ENCODE data around the gene RPL4.

GRCh38 chr15:66505818-66506217 is 1.2 kb upstream of the RPL4 start:
- TF ChIP-seq EZH2 (IDR thresholded peaks at IDR 0.05; ENCODE audit: borderline replicate concordance, insufficient read depth, low read length, poor library complexity, severe bottlenecking) (no peak), CTCF (IDR thresholded peaks at IDR 0.05; ENCODE audit: poor library complexity, severe bottlenecking) (no peak), REST (IDR thresholded peaks at IDR 0.05; ENCODE audit: borderline replicate concordance) (no peak), POLR2AphosphoS5 (IDR thresholded peaks at IDR 0.05) (no peak), SMC3 (conservative IDR thresholded peaks at IDR 0.05; ENCODE audit: poor library complexity) (no peak), RAD21 (conservative IDR thresholded peaks at IDR 0.05) (no peak)

All from neural cell (in vitro differentiated cells).